Right ventricle myocardium superior (tissue), 1 donor: ENCODE measurements around the gene ZNF600. TPM values are rescaled to one million over a fixed set of nuclear protein-coding genes. Genes with fewer than 3 reads are reported as not detected.
"Not testable (repeated sequence)": the region's sequence is repeated elsewhere in the genome, so short reads cannot be mapped to it uniquely, and the experiment has no call there.

Experiments
- ATAC-seq: fragments of 200-7000 bp; cut with Tn5 transposase; one replicate; pipeline ENCODE4 v1.9.1; 2020; ENCODE audit warnings: mild to moderate bottlenecking; ENCODE audit not compliant: poor library complexity
- DNase-seq: peaks from one replicate; pipeline ENCODE4 v3.0.0-alpha.2; 2020
- intact Hi-C: fragments of 100-400 bp; cut with DNase I; formaldehyde crosslinking; loops from one replicate; pipeline ENCODE4 v1.11.2; 2022
- total RNA-seq: library from RNA; stranded (reverse); fragmentation: NEBNext Ultra II Directional; extraction: Animal tissue kit (Norgen Biotek cat#: 25700); gene quantifications from one replicate; pipeline ENCODE4 v1.2.1, GENCODE V29; 2021
- donor health status: DM: no; HTN: yes; CAD: no; lungs with severe emphysema.

The ZNF600 gene
- total RNA-seq, 1 donor from 2014 or later, result 2.6 TPM

DNA sequence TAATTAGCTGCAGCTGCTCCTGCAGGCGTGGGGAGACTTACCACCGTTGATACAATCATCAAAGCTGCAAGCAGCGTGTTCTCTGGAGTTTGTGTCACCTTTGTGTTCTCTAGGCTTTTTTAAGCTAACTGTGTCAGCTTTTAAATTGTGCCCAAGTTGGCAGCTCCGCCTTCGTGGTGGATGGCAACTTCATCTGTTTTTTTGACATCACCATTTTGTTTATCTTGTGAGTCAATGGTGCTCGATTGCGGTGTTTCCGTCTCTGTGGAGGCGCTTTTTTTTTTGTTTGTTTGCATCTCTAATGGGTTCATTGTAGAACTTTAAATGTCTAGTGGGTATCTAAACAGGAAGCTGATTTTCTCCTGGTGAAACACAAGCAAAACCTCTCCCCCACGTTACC is 40.7 kb downstream of the ZNF600 start:
- intact Hi-C loops, ATAC-seq, DNase-seq: not testable (repeated sequence)

GRCh38 chr19:52743091-52743490 is 43.5 kb downstream of the ZNF600 start:
- intact Hi-C loops, result no loop called here
- DNase-seq (no peak), ATAC-seq (no peak)

- DNase-seq, result no peak
- intact Hi-C loops, result no loop called here
- no peak for ATAC-seq
Observed at GRCh38 chr19:52742516-52742915, 44.1 kb downstream of the ZNF600 start.

GRCh38 chr19:52741951-52742485 is 44.6 kb downstream of the ZNF600 start:
- DNase-seq, result no peak
- no peak for ATAC-seq
- intact Hi-C loops, result no loop called here

DNA sequence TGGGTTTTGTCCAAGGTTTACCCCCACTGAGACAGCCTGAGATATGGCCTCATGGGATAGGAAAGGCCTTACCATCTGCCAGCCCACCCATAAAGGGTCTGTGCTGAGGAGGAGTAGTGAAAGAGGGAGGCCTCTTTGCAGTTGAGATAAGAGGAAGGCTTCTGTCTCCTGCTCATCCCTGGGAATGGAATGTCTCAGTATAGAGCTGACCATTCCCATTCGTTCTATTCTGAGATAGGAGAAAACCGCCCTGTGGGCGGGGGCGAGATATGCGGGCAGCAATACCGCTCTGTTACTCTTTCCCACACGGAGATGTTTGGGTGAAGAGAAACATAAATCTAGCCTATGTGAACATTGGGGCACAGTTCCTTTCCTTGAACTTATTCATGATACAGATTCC is 45.2 kb downstream of the ZNF600 start:
- ATAC-seq, intact Hi-C loops, DNase-seq: not testable (repeated sequence)

- intact Hi-C loops, result no loop called here
- ATAC-seq, result no peak
Observed at GRCh38 chr19:52739576-52739975, 47.0 kb downstream of the ZNF600 start.

DNA sequence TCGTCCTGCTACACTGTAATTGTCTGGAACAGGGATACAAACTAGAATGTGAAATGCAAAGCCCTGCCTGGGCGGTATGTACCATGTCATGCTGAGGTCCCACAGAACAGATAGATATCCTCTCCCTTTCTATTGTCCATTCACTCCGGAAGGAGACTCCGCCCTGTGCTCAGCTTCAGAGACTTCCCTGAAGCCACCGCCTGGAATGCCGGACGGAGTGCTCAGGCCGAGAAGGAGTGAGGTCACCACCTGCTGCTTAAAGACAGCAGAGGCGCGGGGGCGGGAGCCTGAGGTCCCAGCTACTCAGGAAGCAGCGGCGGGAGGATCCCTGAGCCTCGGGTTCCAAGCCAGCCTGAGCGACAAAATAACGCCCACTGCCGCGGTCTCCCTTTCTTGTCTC is 50.9 kb downstream of the ZNF600 start:
- intact Hi-C loops, result no loop called here
- ATAC-seq (peak; percentile 55), DNase-seq (peak; percentile 85)

More at GRCh38 chr19:52739576-52739975, 47.0 kb downstream of the ZNF600 start:
- no peak for DNase-seq

GRCh38 chr19:52734893-52735661 is 51.5 kb downstream of the ZNF600 start, which contains the start of gene ZNF611:
Gene ZNF611 (minus strand): TSS chr19:52735044. CDS start chr19:52715894, 19,150 bp downstream.
- intact Hi-C loops, result no loop called here
- DNase-seq (peak; percentile 99), ATAC-seq (peak; percentile 99)

DNA sequence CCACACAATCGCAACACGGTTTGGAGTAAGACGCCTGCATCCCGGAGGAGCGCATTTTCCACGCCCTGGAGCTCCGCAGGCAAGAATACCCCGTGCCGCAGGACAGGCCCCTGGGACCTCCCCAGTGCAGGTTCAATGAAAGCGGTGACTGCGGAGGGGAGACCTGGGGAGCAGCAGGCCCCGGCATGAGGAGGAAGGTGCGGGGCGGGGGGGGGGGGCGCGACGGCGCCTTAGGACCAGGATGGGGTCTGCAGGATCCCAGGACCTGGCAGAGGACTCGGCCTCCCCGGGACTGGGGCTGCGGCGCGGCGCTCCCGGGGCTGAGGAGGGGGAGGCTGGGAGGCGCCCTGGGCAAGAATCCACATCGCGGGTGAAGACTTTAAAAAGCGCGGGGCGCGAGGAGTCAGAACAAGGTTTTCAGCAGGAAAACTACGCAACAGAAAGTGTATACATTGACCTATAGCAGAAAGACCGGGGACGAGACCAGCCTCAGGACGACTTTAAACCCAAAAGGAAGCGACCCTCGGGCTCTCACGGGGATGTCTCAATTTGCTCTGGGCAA is 52.2 kb downstream of the ZNF600 start:
- DNase-seq, result peak; percentile 49
- intact Hi-C loops, result no loop called here
- ATAC-seq, result peak; percentile 55

GRCh38 chr19:52726051-52726450 is 60.5 kb downstream of the ZNF600 start:
- intact Hi-C loops, DNase-seq, ATAC-seq: not testable (repeated sequence)

- no peak for ATAC-seq
- intact Hi-C loops, result no loop called here
Observed at GRCh38 chr19:52725528-52725961, 61.0 kb downstream of the ZNF600 start.

DNA sequence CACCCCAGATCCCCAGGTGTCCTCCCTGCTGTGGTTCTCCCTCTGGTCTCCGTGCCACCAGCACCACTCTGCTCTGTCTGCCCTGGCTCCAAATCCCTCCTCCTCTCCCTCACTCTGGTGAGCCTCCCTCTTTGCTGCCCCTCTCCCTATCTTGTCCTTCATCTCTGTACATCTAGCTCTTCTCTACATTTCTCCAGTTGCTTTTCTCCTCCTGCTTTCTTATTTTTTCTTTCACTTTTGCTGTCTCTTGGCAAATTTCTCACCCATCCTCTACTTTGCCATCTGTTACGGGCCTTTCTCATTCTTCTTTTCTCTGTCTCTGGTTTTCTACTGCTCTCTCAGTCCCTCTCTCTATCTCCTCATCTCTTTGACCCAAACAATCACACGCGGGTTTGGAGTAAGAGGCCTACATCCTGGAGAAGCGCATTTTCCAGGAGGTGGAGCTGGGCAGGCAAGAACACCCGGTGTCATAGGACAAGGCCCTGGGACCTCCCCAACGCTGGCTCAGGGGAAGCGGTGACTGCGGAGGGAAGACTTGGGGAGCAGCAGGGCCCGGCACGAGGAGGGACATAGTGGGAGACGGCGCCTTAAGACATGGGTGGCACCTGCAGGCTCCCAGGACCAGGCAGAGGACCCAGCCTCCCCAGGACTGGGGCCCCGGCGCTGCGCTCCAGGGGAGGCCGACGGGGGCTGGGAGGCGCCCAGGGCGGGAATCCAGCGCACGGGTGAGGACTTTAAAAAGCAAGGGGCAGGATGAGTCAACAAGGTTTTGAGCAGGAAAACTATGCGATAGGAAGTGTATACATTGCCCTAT is 61.7 kb downstream of the ZNF600 start:
- DNase-seq, result no peak
- no peak for ATAC-seq
- intact Hi-C loops, result no loop called here

More at GRCh38 chr19:52725528-52725961, 61.0 kb downstream of the ZNF600 start:
- no peak for DNase-seq

GRCh38 chr19:52723907-52724598 is 62.5 kb downstream of the ZNF600 start:
- DNase-seq, ATAC-seq, intact Hi-C loops: not testable (repeated sequence)

DNA sequence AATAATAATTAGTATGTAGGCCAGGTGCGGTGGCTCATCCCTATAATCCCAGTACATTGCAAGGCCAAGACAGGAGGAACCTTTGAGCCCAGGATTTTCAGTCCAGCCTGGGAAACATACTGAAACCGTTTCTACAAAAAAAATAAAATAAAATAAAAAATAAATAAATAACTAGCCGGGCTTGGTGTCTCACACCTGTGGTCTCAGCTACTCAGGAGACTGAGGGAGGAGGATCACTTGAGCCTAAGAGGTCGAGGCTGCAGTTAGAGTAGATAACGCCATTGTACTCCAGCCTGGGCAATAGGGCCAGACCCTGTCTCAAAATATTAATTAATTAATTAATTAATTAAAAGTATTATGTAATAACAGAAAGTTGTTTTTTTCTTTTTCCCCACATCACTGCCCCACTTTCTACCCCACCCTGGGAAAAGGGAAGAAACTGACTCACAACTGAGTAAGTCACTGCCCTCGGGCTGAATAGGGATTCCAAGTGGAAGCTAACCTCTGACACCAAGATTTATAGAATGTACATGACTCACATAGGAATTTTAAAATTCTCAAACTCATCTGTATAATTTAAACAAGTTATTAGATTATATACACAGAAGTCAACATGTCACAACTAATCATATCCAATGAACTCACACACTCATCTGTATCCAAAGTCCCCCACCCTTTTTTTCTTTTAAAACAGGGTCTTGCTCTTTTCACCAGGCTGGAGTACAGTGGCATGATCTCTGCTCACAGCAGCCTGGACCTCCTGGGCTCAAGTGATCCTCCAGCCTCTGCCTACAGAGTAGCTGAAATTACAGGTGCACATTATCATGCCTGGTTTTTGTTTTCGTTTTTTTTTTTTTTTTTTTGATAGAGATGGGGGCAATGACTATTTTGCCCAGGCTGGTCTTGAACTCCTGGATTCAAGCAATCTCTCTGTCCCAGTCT is 64.3 kb downstream of the ZNF600 start:
- intact Hi-C loops, result no loop called here
- ATAC-seq, result no peak

DNA sequence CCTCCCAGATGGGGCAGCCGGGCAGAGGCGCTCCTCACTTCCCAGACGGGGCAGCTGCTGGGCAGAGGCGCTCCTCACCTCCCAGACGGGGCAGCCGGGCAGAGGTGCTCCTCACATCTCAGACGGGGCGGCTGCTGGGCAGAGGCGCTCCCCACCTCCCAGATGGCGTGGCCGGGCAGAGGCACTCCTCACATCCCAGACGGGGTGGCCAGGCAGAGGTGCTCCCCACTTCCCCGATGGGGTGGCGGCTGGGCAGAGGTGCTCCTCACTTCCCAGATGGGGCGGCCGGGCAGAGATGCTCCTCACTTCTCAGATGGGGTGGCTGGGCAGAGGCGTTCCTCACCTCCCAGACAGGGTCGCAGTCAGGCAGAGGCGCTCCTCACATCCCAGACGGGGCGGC is 66.0 kb downstream of the ZNF600 start:
- intact Hi-C loops, DNase-seq, ATAC-seq: not testable (repeated sequence)

More for the DNA sequence above, 64.3 kb downstream of the ZNF600 start:
- DNase-seq, result no peak

- no peak for ATAC-seq
- no peak for DNase-seq
- intact Hi-C loops, result no loop called here
Observed at GRCh38 chr19:52716522-52716921, 70.1 kb downstream of the ZNF600 start.

GRCh38 chr19:52715902-52716301 is 70.7 kb downstream of the ZNF600 start:
- DNase-seq, ATAC-seq: not testable (repeated sequence)

More at GRCh38 chr19:52715902-52716301, 70.7 kb downstream of the ZNF600 start:
- intact Hi-C loops, result not testable (repeated sequence)
